ENCODE data around the gene CISD2.
"Not testable (repeated sequence)": the region's sequence is repeated elsewhere in the genome, so short reads cannot be mapped to it uniquely, and the experiment has no call there.

- not testable (repeated sequence) for TF ChIP-seq CTCF, POLR2A, POLR2AphosphoS5 (IDR thresholded peaks at IDR 0.05)
Observed at GRCh38 chr4:102865327-102865726, 3.5 kb upstream of the CISD2 start.

All from prostate gland (tissue), 2 donors.